Activated CD4-positive, CD25-positive, alpha-beta regulatory T cell (primary cell): ENCODE data around the gene DCDC2C.

Experiments used
- DNase-seq, 4 experiments: peaks; one replicate each; lab custom pipeline; 2025; lab: John Stamatoyannopoulos, UW

The DCDC2C gene

GRCh38 chr2:3674066-3674845 lies 29.1 kb upstream of the DCDC2C start:
- no peak for DNase-seq

- no peak for DNase-seq
Measured at GRCh38 chr2:3675687-3676086, 27.7 kb upstream of the DCDC2C start.

- no peak for DNase-seq
Measured at GRCh38 chr2:3677436-3677835, 25.9 kb upstream of the DCDC2C start.

GRCh38 chr2:3678212-3678611 lies 25.2 kb upstream of the DCDC2C start:
- no peak for DNase-seq

GRCh38 chr2:3679180-3679579 lies 24.2 kb upstream of the DCDC2C start:
- DNase-seq, result no peak

GRCh38 chr2:3679616-3680393 lies 23.6 kb upstream of the DCDC2C start:
- DNase-seq, result no peak

GRCh38 chr2:3680548-3681345 lies 22.6 kb upstream of the DCDC2C start:
- no peak for DNase-seq

GRCh38 chr2:3681625-3682024 lies 21.8 kb upstream of the DCDC2C start:
- DNase-seq, result no peak

- no peak for DNase-seq
Measured at GRCh38 chr2:3682811-3683210, 20.6 kb upstream of the DCDC2C start.

GRCh38 chr2:3683748-3684454 lies 19.5 kb upstream of the DCDC2C start:
- no peak for DNase-seq

- no peak for DNase-seq
Measured at GRCh38 chr2:3689998-3690748, 13.2 kb upstream of the DCDC2C start.

GRCh38 chr2:3692375-3692774 lies 11.0 kb upstream of the DCDC2C start:
- no peak for DNase-seq

GRCh38 chr2:3696545-3696944 lies 6.8 kb upstream of the DCDC2C start:
- DNase-seq, result no peak

- DNase-seq, result no peak
Measured at GRCh38 chr2:3701071-3701470, 2.3 kb upstream of the DCDC2C start.

GRCh38 chr2:3703757-3704355 lies 481 bp downstream of the DCDC2C start:
- DNase-seq, result no peak

- no peak for DNase-seq
Measured at GRCh38 chr2:3704692-3705091, 1.3 kb downstream of the DCDC2C start.

- no peak for DNase-seq
Measured at GRCh38 chr2:3705782-3706181, 2.4 kb downstream of the DCDC2C start.

GRCh38 chr2:3706892-3707291 lies 3.5 kb downstream of the DCDC2C start:
- no peak for DNase-seq

GRCh38 chr2:3708576-3708975 lies 5.2 kb downstream of the DCDC2C start:
- DNase-seq, result no peak

- DNase-seq, result no peak
Measured at GRCh38 chr2:3709225-3709624, 5.8 kb downstream of the DCDC2C start.

GRCh38 chr2:3712424-3712823 lies 9.0 kb downstream of the DCDC2C start:
- no peak for DNase-seq
